ENCODE measurements around the gene MMRN1. TPM values are rescaled to one million over a fixed set of nuclear protein-coding genes. Genes with fewer than 3 reads are reported as not detected.

Gene MMRN1
- total RNA-seq, 1 experiment from 2014 or later, result not detected

GRCh38 chr4:89909889-89910288, 15.2 kb downstream of the MMRN1 start:
- no peaks in the 10 kb centered on the region for H3K9me3 ChIP-seq (ENCODE audit: control insufficient read depth, insufficient read depth, low read depth, low read length)
- DNase-seq (ENCODE audit: low read depth, low spot score) (no peak), ATAC-seq (no peak)
- H3K27me3 ChIP-seq (ENCODE audit: control insufficient read depth, insufficient read depth, low read length), result no peaks in the 10 kb centered on the region
- POLR2A ChIA-PET, result no interaction called here
- H3K4me3 ChIP-seq (ENCODE audit: low read depth in 2 of 2, low read length in 2 of 2), result no peak overlapping the region
- H3K27ac ChIP-seq (ENCODE audit: low read length), result no peak overlapping the region
- H3K36me3 ChIP-seq (ENCODE audit: control insufficient read depth, insufficient read depth, low read length), result no peaks in the 10 kb centered on the region
- no peaks in the 10 kb centered on the region for H3K4me1 ChIP-seq (ENCODE audit: control insufficient read depth, insufficient read depth, low read length)
- intact Hi-C loops (cut with micrococcal nuclease; ENCODE audit: unreplicated experiment) (no loop called here), in situ Hi-C loops (cut with HindIII; ENCODE audit: low pct_unique_long_range_greater_than_20kb, low sequenced_read_pairs) (no loop called here)
- no TSS peak for BruUV-seq (replicated peaks)
- CTCF ChIA-PET, result no interaction called here
- TF ChIP-seq POLR2AphosphoS5 (IDR thresholded peaks at IDR 0.05; ENCODE audit: low read depth, low read length) (no peak), SIN3A (IDR thresholded peaks at IDR 0.05; ENCODE audit: borderline replicate concordance, insufficient read depth, low read depth, low read length) (no peak), CTCF (IDR thresholded peaks at IDR 0.05) (no peak), REST (IDR thresholded peaks at IDR 0.05; ENCODE audit: insufficient read depth in 1 of 2, low read depth in 2 of 2, low read length in 1 of 2) (no peak)

- no peak for TF ChIP-seq SIN3A (IDR thresholded peaks at IDR 0.05; ENCODE audit: borderline replicate concordance, insufficient read depth, low read depth, low read length)
- no peak for TF ChIP-seq REST (IDR thresholded peaks at IDR 0.05; ENCODE audit: insufficient read depth in 1 of 2, low read depth in 2 of 2, low read length in 1 of 2)
- no peak for TF ChIP-seq POLR2AphosphoS5 (IDR thresholded peaks at IDR 0.05; ENCODE audit: low read depth, low read length)
- no peak for TF ChIP-seq TCF7L2 (IDR thresholded peaks at IDR 0.05; ENCODE audit: low read depth, low read length)
- no peak for TF ChIP-seq CTCF (IDR thresholded peaks at IDR 0.05)
- Histone ChIP-seq H3K4me1 (ENCODE audit: control insufficient read depth, insufficient read depth, low read length) (no peaks in the 10 kb centered on the region), H3K27me3 (ENCODE audit: control insufficient read depth, insufficient read depth, low read length) (no peaks in the 10 kb centered on the region), H3K9me3 (ENCODE audit: control insufficient read depth, insufficient read depth, low read depth, low read length) (no peaks in the 10 kb centered on the region), H3K36me3 (ENCODE audit: control insufficient read depth, insufficient read depth, low read length) (no peaks in the 10 kb centered on the region), H3K27ac (ENCODE audit: low read length) (no peak overlapping the region), H3K4me3 (ENCODE audit: low read depth in 2 of 2, low read length in 2 of 2) (no peak overlapping the region)
- intact Hi-C loops (cut with micrococcal nuclease; ENCODE audit: unreplicated experiment), result no loop called here
- ChIA-PET CTCF (no interaction called here), POLR2A (no interaction called here)
- BruUV-seq (replicated peaks), result no TSS peak
- DNase-seq (ENCODE audit: low read depth, low spot score) (no peak), ATAC-seq (no peak)
- in situ Hi-C loops (cut with HindIII; ENCODE audit: low pct_unique_long_range_greater_than_20kb, low sequenced_read_pairs), result no loop called here
These were observed 19.0 kb downstream of the MMRN1 start for GRCh38 chr4:89913623-89914022.
